ENCODE results near the gene LRRC4C.

LRRC4C gene

GRCh38 chr11:40125054-40125453 is 1334.4 kb downstream of the LRRC4C start:
- peak; percentile 91 for TF ChIP-seq CTCF (IDR thresholded peaks at IDR 0.05)

DNA sequence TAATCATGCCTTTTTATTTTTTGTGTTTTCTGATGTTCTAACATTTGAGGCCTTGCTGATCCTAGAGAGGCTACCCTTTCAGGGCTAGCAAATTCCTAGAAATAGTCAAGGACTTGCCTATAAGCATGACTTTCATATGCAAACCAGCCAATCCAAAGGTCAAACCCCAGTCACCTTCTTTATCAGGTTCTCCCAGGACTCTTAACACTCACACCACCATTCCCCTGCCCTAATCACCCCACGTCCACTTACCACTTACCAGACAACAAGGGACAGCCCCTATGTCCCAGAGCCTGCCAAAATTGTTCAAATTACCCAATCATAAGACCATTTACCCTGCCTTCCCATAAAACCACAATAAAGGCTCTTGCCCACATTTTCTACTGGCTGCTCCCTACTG is 1339.8 kb downstream of the LRRC4C start:
- no peak for TF ChIP-seq CTCF (IDR thresholded peaks at IDR 0.05)

GRCh38 chr11:40118780-40119179 is 1340.7 kb downstream of the LRRC4C start:
- no peak for TF ChIP-seq CTCF (IDR thresholded peaks at IDR 0.05)

GRCh38 chr11:40118026-40118425 is 1341.4 kb downstream of the LRRC4C start:
- TF ChIP-seq CTCF (IDR thresholded peaks at IDR 0.05), result no peak

DNA sequence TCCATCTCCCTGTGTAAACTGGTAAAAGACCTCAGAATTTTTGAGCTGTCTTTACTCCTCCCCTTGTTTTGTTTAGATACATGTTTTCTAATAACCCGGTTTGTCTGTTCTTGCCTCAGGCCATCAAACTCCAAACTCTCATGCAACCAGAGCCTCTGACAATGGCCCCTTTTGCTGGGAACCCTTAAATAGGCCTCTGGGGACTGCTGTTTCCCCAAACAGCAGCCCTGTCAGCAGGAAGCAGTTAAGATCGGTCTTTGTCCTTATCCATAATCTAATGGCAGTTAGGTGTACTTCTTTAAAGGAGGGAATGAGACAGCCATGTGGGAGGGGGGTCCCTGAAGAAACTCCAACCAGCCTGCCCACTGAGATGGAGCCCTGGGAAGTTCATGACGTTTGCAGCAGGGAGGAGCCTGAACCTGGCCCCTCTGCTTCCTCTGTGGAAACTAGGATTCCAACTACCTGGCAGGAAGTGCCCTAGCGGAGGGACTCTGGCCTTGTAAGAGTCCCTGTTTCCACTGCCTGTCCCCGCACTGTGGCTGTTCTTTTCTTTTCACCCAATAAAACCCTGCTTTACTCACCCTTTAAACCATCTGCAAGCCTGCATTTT is 1354.4 kb downstream of the LRRC4C start:
- TF ChIP-seq CTCF (IDR thresholded peaks at IDR 0.05), result no peak

- TF ChIP-seq CTCF (IDR thresholded peaks at IDR 0.05), result no peak
Measured at GRCh38 chr11:40100781-40101180, 1358.7 kb downstream of the LRRC4C start.

- no peak for TF ChIP-seq CTCF (IDR thresholded peaks at IDR 0.05)
Measured at GRCh38 chr11:40100162-40100553, 1359.3 kb downstream of the LRRC4C start.
